Choroid plexus epithelial cell (primary cell): Measurements from ENCODE around the gene TRIM45.

Source experiments
- DNase-seq: peaks from one replicate; pipeline ENCODE4 v3.0.0-alpha.2; 2010; ENCODE audit warnings: low read depth
- H3K4me3 ChIP-seq: 2 replicates; pipeline ENCODE4 v1.5.1; 2011; ENCODE audit warnings: low read depth, mild to moderate bottlenecking, control low read depth, low read length, moderate library complexity
- CTCF ChIP-seq: conservative IDR thresholded peaks from 2 replicates; pipeline ENCODE4 v1.5.1; 2011; ENCODE audit warnings: low read depth, mild to moderate bottlenecking, control low read depth, inconsistent platforms, low read length, moderate library complexity

TRIM45 gene

GRCh38 chr1:117066367-117066766 is 55.2 kb downstream of the TRIM45 start:
- TF ChIP-seq CTCF = no peak
- DNase-seq = no peak
- H3K4me3 ChIP-seq = no peak overlapping the region

GRCh38 chr1:117061986-117062415 is 59.5 kb downstream of the TRIM45 start:
- TF ChIP-seq CTCF = no peak
- no peak overlapping the region for H3K4me3 ChIP-seq
- DNase-seq = peak; percentile 79
